ENCODE results near the gene GALNS.
"Not testable (repeated sequence)": the region's sequence is repeated elsewhere in the genome, so short reads cannot be mapped to it uniquely, and the experiment has no call there.

GALNS gene

GRCh38 chr16:88780142-88781062 is 76.3 kb downstream of the GALNS start:
- no peak for DNase-seq

- DNase-seq, result no peak
These were observed 77.2 kb downstream of the GALNS start for GRCh38 chr16:88779406-88780141.

GRCh38 chr16:88778541-88779065 is 78.1 kb downstream of the GALNS start:
- no peak for DNase-seq

- DNase-seq, result no peak
These were observed 78.5 kb downstream of the GALNS start for GRCh38 chr16:88778271-88778525.

- no peak for DNase-seq
These were observed 79.1 kb downstream of the GALNS start for GRCh38 chr16:88777471-88778270.

- DNase-seq, result no peak
These were observed 80.9 kb downstream of the GALNS start for GRCh38 chr16:88775825-88776224.

GRCh38 chr16:88774544-88775393 is 82.0 kb downstream of the GALNS start:
- DNase-seq, result no peak

GRCh38 chr16:88773812-88774291 is 82.9 kb downstream of the GALNS start:
- no peak for DNase-seq

DNA sequence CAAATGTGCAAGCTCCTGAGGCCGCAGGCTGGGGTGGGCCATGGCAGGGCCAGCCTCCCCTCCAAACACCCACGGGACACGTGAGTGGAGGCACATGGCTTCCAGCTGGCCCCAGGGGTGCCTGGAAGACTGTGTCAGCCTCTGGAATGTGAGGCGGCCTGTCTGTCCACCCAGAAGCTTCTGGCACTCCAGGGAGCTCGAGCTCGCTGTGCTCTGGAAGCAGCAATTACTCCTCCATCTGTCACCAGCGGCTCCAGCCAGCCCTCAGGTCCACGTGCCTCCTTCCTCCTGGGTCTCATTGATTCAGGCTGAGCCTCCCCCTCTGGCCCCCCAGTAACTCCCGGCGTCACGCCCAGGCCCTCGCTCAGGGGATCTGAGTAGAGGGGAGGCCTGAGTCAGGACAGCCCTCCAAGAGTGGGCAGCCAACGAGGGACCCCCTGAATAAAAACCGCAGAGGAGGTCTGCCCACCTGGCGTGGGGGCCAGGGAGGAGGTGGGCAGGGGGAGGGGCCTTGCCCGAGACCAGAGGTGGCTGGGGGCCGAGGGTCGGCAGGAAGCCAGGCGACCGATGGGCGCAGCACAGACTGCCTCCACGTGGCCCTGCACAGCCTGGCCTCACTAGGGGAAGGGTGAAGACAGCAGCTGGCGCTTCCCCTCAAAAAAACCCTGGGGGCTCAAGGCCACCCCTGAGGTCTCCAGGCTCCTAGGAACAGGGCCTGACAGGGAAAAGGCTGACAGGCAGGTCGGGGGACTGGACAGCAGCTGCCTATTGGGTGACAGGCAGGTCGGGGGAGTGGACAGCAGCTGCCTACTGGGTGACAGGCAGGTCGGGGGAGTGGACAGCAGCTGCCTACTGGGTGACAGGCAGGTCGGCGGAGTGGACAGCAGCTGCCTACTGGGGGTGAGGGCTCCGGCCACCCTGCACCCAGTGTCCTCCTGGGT is 83.6 kb downstream of the GALNS start:
- DNase-seq, result peak; percentile 76

GRCh38 chr16:88771781-88772180 is 85.0 kb downstream of the GALNS start:
- not testable (repeated sequence) for DNase-seq

DNA sequence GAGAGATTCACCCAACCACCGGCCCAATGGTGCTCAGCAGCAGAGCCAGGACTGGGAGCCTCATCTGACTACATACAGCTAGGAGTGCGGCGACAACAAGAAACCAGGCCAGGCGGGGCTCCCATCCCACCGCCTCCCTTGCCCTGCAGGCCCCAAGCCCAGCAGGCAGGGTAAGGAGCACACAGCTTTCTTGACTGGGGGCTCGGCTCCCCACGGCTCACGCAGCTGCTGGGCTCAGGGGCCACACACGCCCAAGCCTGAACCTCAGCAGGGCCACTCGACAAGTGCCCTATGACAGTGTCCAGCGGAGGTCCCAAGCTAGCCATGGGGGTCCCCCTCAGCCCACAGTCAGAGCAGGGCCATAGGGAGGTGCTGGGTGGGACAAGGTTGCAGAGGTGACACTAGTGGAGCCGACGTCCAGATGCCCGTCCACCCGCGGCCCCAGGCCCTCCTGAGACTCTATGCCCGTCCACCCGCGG is 85.4 kb downstream of the GALNS start:
- no peak for DNase-seq

DNA sequence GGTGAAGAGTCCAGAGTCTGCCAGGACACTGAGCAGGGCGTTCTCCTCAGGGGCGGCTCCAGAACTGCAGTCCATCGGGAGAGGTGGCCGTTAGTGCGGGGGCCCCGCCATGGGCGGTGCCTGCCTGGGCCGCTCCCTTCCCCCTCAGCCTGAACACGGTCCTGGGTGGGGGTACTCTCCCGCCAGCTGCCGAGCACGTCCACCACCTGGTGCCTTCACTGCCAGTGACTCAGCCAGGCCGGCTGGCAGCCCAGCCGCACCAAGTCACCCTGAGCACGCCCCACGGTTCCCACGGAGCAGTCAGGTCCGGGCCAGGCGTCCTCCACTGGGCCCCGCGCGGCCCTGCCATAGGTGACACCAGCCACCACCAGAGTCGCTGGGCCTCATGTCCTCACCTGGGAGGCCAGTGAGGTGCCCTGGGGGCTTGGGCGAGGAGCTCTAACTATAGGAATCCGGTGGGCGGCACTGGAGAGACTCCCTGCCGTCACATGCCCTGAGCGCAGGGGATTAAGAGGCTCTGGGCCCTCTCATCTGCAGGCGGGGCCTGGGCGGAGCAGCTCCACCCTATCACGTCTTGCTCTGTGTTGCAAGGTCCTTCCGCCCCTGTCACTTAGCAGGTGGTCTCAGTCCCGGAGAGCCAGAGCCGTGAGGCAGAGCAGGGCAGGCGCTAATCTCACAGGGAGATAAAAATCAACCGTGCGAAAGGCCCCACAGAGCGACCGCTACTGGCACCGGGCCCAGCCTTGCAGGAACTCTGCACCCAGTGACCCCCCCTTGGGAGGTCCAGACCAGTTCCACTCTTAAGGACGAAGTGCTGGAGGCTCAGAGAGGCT is 86.1 kb downstream of the GALNS start:
- DNase-seq, result peak; percentile 94

- DNase-seq, result no peak
These were observed 86.9 kb downstream of the GALNS start for GRCh38 chr16:88769617-88770460.

DNA sequence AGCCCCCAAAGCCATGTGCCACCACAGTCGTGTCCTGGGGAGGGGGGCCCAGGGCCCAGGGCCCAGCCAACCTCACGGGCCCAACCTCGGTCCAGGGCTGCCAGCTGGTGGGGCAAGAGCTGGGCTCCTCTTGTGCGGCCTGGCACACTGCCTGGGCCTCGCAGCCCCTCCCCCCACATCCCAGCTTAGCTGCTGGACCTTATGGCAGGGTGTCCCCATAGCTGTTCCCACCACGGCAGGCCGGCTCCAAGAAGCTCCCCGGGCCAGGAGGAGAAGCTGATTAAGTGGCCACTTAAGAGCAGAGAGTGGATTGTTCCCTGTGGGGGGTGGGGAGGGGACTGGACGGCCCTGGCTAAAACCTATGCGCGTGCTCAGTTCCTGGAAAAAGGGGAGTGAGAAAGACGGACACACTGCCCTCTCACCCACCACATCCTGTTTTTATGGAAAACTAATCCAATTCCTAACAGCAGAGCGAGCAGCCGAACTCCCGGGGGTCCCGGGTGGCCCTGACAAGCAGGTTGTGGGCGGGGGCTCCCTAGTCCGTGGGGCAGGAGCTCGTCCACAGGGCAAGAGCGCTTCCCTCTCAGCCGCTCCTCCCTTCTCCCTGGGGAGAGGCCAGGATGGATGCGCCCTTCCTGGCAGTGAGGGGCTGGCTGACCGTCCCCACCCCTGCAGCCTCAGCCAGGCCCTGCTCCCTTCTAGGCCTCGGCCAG is 88.5 kb downstream of the GALNS start:
- peak; percentile 97 for DNase-seq

- no peak for DNase-seq
These were observed 89.1 kb downstream of the GALNS start for GRCh38 chr16:88767546-88768070.

GRCh38 chr16:88766975-88767374 is 89.8 kb downstream of the GALNS start:
- DNase-seq, result no peak

GRCh38 chr16:88764913-88765349 is 91.8 kb downstream of the GALNS start:
- DNase-seq, result no peak

DNA sequence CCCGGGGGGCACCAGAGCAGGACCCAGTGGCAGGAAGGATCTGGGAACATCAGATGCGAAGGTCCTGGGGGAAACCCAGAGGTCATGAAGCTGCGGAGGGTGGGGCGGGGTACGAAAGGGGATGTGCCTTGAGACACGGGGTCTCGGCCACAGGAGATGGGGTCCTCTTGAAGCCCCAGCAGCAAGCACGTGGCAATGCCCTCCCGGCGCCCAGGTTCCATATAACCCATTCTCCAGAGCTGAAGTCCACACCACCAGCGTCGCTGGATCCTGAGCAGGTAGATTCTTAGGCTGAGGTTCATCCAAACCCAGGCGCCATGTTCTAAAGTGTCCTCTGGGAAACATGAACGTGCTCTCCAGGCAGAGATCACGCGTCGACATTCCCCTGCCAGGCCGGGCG is 92.7 kb downstream of the GALNS start:
- no peak for DNase-seq

Measured in NCI-H524 treated with DMSO at 0.1 percent for 48 hours (cell line).